GM19043 (cell line): Measurements from ENCODE around the gene RCOR1.
"Not testable (repeated sequence)": the region's sequence is repeated elsewhere in the genome, so short reads cannot be mapped to it uniquely, and the experiment has no call there.

Experiments used
- ATAC-seq: cut with Tn5 transposase; IDR thresholded peaks from one replicate; pipeline ENCODE4 v1.9.1; 2021; ENCODE audit warnings: low read depth; ENCODE audit not compliant: unreplicated experiment

The RCOR1 gene

DNA sequence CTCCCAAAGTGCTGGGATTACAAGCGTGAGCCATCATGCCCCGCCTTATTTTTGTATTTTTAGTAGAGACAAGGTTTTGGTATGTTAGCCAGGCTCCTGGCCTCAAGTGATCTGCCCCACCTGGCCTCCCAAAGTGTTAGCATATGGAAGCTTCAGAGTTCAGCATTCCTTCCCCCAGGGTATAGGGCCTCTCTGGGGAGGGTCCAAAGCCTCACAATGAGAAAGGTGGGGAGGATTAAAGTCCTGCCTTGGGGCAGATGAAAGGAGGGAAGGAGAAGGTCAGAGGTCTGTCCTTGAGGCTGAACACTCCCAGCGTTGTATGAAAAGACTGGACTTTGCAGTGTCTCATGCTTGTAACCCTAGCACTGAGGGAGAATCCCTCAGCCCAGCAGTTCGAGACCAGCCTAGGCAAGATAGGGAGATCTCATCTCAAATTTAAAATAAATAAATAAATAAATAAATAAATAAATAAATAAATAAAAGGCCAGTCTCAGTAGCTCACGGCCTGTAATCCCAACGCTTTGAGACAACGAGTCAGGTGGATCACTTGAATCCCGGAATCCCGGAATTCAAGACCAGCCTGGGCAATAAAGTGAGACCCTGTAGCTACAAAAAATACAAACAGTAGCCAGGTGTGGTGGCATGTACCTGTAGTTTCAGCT is 22.0 kb upstream of the RCOR1 start:
- no peak for ATAC-seq

DNA sequence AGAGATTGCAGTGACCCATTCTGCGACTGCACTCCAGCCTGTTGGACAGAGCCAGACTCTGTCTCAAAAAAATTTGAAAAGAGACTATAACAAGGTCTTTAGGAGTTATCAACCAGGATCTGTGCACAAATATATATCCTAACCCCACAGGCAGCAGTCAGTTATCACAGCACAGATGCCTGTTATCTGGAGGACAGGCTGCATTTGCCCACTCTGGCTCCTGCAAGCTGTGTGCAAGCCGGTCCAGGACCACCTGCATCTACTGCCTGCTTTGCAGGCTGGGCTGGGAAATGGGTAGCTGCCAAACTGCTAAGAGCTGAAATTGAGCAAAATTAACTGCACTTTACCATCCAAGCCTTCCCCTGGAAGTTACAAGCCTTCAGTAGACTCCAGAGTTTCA is 21.4 kb upstream of the RCOR1 start:
- no peak for ATAC-seq

DNA sequence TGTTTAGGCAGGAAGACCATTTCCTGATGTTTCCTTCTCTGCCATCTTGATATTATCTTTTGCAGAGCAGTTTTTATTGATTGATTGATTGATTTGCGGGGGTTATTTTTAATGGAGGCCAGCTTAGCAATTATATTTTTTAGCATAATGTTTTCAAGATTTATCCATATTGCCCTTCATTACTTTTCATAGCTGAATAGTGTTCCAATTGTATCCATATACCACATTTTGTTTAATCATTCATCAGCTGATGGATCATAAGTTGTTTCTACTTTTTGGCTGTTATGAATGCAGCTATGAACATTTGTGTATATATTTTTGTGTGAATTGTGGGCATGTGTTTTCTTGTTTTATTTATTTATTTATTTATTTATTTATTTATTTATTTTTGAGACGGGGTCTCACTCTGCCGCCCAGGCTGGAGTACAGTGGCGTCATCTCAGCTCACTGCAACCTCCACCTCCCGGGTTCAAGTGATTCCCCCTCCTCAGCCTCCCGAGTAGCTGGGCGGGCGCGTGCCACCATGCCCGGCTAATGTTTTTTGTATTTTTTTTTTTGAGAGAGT is 20.9 kb upstream of the RCOR1 start:
- ATAC-seq, result no peak

DNA sequence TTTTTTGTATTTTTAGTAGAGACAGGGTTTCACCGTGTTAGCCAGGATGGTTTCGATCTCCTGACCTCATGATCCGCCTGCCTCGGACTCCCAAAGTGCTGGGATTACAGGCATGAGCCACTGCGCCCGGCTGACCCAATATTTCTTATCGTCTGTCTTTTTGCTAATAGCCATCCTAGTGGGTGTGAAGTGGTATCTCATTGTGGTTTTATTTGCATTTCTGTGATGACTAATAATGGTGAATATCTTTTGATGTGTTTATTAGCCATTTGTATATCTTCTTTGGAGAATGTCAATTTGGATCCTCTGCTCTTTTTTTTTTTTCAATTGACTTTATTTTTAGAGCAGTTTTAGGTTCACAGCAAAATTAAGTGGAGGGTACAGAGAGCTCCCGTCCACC is 19.3 kb upstream of the RCOR1 start:
- not testable (repeated sequence) for ATAC-seq

DNA sequence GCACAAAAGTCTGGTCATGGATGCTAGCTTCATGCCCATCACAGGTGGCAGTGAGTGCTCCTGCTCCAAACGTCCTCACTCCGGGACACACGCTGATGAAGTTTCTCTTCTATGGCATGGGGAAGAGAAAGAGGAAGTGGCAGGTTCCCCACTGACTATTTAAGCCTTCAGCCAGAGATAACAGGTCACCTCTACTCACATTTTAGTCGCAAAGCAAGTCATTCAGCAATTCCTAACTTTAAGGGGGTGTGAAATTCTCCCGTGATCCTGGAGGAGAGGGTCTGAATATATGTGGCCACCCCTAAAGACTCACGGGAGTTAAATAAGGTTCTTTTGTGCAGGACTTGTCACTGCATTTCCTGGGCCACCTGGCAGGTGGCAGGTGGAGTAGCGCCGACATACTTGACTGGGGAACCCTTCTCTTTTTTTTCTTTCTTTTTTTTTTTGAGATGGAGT is 18.8 kb upstream of the RCOR1 start:
- no peak for ATAC-seq

DNA sequence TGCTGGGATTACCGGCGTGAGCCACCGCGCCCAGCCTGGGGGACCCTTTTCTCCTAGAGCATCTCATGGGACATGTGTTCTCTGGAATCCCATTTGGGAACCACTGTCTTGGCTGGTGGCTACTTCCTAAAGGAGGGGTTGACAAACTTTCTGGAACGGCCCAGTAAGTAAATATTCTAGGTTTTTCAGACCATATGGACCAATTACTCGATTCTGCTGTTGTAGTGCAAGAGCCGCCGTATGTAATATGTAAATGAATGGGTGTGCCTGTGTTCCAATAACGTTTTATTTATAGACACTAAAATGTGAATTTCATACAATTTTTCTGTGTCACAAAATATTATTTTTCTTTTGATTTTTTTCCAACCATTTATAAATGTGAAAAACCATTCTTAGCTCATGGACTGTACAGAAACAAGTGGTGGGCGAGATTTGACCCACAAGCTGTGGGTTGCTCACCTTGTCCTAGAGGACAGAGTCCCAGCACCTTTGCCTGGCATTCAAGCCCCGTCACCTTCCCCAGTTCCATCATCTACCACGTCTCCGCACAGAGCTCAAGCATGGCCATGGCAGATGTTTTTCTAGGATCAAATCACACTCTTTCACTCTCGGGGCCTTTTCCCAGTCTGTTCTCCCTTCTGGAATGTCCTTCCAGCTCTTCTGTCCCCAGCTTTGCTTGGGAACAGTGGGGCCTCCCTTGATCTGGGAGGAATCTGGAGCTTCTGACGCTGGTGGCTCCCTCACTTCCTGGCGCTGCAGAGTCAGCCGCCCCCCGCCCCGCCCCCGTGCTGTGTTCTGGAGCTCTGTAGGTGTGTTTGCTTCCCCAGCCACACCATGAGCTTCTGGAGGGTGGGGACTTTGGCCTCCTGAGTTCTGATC is 17.9 kb upstream of the RCOR1 start:
- no peak for ATAC-seq

DNA sequence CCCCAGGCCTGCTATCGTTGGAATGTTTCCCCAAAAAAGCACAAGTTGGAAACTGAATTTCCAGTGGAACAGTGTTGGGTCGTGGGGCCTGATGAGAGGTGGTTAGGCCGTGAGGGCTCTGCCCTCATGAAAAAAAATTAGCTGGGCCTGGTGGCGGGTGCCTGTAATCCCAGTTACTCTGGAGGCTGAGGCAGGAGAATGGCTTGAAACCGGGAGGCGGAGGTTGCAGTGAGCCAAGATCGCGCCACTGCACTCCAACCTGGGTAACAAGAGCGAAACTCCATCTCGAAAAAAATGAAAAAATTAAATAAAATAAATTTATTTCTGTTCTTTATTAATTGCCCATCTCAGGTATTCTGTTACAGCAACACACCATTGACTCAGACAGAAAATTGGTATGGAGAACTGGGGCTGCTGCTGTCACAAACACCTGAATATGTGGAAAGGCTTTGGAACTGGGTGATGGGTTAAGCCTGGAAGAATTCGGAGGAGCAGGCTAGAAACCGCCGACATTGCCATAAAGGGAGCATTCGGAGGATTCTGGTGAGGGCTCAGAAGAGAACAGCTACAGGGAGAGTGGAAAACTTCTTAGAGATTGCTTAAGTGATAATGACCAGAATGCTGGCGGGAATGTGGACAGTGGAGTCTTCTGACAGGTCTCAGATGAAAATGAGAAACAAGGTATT is 17.1 kb upstream of the RCOR1 start:
- no peak for ATAC-seq

DNA sequence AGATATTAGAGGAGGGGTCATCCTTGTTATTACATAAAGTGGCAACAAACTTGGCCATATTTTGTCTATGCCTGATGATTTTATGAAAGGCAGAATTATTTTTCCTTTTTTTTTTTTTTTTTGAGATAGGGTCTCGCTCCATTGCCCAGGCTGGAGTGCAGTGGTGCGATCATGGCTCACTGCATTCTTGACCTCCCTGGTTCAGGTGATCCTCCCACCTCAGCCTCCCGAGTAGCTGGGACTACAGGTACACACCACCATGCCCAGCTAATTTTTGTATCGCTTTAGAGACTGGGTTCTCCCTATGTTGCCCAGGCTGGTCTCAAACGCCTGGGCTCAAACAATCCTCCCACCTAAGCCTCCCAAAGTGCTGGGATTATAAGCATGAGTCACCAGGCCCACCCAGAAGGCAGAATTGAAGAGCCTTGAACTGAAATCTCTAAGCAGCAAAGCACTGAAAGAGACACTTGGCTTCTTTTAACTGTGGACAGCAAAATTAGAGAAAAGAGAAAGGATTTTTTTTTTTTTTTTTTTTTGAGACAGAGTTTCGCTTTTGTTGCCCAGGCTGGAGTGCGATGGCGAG is 16.5 kb upstream of the RCOR1 start:
- ATAC-seq, result not testable (repeated sequence)

DNA sequence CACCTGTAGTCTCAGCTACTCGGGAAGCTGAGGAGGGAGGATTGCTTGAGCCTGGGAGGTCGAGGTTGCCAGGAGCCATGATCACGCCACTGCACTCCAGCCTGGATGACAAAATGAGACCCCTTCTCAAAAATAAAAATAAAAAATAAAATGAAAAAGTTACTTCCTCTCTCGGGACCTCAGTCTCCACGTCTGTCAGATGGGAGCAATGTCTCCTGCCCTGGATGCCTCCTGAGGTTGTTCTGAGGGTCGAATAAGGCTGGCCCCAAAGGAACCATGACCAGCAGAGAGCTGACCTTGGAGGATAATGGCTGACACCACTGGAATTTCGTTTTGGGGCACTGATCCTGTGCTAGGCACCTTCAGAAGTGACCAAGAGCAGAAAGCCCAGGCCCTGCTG is 13.6 kb upstream of the RCOR1 start:
- no peak for ATAC-seq

DNA sequence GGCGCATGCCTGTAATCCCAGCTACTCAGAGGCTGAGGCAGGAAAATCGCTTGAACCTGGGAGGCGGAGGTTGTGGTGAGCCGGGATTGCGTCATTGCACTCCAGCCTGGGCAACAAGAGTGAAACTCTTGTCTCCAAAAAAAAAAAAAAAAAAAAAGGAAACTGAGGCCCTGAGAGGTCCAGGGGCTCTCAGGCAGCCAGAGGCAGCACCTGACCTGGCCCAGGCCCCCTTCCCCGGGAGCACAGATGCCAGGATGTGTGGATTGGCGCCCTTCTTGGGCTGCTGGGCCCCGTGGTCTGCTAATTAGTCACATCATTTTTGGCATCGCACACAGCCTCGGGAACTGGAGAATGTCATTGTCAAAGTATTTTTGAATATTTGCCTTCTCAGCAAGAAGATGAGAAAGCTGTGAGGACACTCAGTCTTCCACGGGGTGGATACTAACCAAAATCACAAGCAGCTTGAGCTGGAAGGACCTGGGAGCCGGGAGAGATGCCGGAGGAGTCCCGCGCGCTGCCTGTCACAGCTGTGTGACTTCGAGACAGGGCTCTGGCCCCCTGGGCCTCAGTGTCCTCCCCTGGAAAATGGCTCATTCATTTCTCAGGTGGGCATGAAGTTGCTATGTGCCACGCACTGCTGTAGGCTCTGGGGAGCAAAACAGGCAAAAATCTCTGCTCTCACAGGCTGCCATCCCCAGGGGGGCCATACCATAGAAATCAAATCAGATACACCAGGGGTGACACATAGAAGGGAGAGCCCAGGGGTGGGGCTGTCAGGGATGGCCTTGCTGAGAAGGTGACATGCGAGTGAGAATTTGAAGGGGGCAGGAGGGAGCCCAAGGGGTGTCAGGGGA is 12.5 kb upstream of the RCOR1 start:
- no peak for ATAC-seq

DNA sequence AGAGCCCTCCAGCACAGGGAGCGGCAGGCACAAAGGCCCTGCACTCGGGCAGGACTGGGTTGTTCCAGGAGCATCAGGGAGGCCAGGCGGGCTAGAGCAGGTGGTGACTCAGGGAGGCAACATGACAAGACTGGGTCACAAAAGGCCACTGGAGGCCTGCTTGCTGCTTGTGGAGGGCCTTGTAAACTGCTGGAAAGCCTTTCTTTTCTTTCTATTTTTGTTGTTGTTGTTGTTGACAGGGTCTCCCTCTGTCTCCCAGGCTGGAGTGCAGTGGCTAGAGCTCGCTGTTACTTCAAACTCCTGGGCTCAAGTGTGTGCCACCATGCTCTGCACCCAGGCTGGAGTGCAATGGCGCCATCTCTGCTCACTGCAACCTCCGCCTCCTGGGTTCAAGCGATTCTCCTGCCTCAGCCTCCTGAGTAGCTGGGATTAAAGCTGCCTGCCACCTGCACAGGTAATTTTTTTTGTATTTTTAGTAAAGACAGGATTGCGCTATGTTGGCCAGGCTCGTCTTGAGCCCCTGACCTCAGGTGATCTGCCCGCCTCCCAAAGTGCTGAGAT is 11.8 kb upstream of the RCOR1 start:
- ATAC-seq, result no peak

DNA sequence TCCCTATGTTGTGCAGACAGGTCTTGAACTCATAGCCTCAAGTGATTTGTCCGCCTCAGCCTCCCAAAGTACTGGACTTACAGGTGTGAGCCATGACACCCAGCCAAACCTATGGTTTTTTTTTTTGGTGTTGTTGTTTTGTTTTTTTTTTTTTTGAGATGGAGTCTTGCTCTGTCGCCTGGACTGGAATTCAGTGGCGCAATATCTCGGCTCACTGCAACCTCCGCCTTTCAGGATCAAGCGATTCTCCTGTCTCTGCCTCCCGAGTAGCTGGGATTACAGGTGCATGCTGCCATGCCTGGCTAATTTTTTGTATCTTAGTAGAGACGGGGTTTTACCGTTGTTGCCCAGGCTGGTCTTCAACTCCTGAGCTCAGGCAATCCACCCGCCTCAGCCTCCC is 11.3 kb upstream of the RCOR1 start:
- no peak for ATAC-seq

DNA sequence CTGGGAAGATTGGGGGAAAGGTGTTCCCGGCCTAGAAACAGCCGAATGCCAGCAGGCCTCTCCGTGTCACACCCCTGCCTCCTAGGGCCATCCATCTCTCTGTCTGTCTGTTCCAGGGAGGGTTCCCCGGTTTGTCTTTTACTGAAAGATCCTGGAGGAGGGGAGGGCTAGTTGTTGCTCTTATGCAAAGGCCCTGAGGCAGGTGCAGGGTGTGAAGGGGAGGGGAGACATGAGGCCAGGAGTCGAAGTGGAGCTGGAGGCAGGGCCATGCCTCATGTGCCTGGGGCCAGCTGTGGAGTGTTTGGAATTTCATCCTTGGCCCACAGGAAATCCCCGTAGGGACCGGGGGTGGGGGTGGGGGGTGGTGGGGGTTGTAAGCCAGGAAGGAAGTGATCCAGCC is 8.7 kb upstream of the RCOR1 start:
- ATAC-seq, result no peak

DNA sequence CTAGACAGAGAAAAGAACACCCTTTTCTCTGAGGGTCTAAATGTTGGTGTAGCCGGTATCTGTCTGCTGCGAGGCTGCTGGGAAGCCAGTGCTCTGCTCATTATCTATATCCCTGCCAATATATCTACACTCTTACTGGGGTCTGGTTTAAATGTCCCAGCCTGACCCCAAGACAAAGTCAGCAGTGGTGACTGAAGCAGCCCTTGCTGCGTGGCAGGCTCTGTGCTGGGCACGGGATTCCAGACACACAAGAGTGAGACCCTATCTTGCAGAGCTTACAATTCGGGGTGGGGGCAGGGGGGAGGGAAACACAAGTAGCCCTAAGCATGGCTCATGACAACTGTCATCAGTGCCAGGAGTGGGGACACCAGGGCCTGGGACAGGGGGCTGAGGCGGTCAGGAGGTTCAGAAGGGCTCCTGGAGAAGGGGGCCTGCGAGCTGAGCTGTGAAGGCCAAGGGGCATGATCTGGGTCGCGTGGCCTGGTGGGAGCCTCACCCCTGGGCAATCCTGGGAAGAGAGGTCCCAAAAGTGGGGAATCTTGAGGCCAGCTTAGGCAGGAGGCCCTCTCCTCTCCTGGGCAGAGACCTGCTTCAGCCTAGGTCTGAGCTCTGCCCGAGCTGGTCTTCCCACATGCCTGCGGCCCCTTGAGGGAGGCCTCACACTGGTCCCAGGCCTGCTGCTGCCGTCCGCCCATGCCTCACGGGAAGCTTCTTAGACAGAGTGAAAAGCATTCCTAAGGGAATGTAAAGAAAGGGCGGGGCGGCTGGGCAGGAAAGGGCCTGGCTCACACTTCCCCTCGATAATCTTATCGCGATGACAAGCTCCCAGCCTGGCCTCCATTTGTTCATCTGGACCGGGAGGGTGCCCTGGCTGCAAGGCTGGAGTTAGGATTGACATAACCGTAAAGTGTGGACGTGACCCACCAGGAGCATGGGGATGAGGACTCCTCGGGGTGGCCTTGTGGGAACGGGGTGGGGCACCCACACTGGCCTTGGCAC is 7.3 kb upstream of the RCOR1 start:
- ATAC-seq, result no peak

DNA sequence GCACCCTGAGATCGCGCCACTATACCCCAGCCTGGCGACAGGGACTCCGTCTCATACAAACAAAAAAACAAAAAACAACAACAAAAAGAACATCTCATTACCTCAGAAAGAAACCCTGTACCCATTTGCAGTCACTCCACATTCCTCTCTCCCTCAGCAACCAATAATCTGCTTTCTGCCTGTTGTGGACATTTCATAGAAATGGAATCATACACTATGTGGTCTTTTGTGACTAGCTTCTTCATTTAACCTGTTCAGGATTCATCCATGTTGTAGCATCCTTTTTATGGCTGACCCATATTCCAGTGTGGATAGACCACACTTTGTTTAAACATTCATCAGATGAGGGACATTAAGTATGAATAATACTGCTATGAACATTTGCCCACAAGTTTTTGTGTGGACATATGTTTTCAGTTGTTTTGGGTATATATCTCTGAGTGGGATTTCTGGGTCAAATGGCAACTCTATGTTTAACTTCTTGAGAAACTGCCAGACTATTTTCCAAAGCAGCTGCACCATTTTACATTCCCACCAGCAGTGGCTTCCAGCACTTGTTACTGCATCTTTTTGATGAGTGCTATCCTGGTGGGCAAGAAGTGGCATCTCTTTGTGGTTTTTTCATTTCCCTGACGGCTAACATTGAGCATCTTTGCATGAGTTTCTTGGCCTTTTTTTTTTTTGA is 5.9 kb upstream of the RCOR1 start:
- no peak for ATAC-seq

DNA sequence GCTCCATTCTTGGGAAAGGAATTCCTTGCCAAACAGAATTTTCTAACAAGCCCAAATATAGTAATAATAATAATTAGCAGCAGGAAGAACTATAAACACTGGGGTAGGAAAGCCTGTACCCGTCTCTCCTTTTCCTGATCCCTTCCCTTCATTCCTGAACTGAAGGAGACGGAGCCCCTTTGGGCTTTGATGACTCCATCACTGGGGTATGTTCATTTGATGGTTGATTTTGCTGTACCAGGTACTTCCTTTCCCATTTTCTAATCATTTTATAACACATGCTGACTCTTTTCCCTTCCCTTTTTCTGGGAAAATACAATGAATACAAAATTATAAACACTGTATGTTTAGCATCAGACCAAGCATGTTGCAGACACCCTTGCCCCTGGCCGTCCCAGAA is 3.6 kb upstream of the RCOR1 start:
- ATAC-seq, result no peak

DNA sequence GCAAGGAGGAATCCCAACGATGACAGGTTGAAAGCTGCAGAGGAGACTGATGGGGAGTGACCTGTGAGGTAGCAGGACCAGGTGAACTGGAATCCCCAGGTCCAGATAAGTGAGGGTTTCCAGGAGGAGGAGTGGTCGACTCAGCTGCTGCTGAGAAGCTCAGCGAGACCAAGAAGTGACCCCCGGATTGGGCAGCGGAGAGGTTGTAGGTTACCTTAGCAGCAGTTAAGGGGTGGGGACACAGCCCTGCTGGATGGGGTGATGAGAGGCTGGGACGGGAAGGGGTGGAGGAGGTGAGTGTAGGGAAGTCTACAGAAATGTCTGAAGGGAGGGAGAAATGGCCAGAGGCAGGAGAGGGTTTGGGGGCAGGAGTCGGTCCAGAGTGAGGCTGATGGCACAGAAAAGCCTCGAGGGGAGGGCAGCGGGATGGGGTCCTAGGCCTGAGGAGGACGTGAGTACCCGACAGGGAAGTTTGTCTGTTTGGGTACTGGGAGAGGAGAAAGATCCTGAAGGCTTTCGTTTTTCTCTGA is 2.6 kb upstream of the RCOR1 start:
- ATAC-seq, result no peak

DNA sequence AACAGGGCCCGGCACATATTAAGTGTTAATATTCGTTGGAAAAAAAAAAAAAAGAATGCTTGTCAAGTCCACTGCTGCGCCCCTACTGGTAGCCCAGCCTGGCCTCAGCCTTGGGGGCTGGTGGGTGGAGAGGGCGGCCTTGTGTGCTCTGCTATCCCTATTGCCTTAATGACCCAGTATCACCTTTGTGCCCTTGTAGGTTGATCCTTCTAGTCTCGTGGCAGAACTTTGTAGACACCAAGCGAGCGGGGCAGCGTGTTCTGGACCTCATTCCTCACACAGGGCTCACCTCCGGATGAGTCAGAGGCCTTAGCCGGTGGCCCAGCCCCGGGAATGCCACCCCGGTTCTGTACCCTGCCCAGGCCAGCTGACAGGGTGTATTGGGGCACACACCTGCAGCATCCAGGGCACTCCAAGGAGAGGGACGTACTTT is 1.8 kb upstream of the RCOR1 start:
- no peak for ATAC-seq
